HL-60/S4 treated with retinoic acid at 250 ng/mL for 4 days and 3 days (cell line): Measurements from ENCODE around the gene POLR2H.

Experiments used
- in situ Hi-C: fragments of 300-500 bp; cut with MboI; formaldehyde crosslinking; loops from 2 replicates; pipeline ENCODE4 v1.7.0; 2022; ENCODE audit warnings: low sequenced_read_pairs

Gene POLR2H

DNA sequence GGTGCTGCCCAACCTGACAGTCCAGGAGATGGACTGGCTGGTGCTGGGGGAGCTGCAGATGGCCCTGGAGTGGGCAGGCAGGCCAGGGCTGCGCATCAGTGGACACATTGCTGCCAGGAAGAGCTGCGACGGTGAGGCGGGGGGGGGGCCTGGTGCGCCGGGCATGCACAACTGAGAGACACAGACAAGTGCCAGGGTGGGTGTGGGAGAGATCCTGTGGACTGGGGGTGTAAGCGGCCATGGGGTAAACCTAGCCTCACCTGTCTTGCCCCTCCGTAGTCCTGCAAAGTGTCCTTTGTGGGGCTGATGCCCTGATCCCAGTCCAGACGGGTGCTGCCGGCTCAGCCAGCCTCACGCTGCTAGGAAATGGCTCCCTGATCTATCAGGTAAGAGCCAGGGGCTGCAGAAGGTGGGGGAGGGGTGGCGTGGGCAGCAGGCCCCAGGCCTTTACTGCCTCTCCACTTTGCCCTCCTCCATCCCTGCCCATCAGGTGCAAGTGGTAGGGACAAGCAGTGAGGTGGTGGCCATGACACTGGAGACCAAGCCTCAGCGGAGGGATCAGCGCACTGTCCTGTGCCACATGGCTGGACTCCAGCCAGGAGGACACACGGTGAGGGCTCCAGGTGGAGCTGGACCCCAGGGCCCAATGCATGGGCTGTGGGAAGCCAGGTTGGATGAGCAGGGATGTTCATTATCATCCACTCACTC lies 21.7 kb downstream of the POLR2H start:
- in situ Hi-C loops, result no loop called here

- in situ Hi-C loops, result no loop called here
These were observed 22.8 kb downstream of the POLR2H start for GRCh38 chr3:184384342-184384741.

- in situ Hi-C loops, result no loop called here
These were observed 23.4 kb downstream of the POLR2H start for GRCh38 chr3:184384856-184385422.

DNA sequence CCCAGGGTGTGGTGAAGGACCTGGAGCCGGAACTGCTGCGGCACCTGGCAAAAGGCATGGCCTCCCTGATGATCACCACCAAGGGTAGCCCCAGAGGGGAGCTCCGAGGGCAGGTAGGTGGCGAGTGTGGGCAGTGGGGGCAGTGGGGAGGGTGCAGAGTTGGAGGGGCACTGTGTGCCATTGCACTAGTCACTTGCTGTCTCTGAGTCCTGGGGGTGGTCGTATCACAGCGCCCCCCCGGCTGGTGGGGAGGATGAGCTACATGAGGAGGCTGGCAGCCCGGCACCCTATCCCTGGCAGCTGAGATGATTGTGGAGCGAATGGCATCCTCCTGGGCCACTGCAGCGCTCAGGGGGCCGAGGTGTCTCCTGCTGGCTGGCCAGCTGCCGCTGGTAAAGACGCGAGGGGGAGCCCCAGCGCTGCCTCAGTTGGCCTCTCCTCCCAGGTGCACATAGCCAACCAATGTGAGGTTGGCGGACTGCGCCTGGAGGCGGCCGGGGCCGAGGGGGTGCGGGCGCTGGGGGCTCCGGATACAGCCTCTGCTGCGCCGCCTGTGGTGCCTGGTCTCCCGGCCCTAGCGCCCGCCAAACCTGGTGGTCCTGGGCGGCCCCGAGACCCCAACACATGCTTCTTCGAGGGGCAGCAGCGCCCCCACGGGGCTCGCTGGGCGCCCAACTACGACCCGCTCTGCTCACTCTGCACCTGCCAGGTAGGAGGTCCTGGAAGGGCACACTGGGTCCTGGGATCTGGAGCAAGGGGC lies 24.7 kb downstream of the POLR2H start:
- in situ Hi-C loops, result no loop called here

DNA sequence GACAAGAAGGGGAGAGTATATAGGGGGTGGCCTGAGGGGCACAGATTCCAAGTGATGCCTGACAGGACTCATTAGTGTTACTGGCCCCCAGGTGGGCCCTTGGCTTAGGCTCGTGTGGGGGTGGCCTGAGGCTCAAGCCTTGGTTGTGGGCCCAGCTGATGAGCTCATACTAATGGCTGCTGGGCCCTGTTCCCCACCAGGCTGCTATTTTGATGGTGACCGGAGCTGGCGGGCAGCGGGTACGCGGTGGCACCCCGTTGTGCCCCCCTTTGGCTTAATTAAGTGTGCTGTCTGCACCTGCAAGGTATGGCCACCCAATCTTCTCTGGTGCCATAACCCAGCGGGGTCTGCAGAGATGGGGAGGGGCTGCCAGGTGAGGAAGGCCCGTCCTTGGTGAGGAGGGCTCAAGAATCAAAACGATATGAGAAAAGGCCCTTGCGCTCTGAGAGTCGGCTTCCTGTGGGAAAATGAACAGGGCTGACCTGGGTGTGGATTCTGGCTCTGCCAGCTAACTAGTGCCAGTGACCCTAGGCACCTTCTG lies 25.7 kb downstream of the POLR2H start:
- in situ Hi-C loops, result no loop called here

GRCh38 chr3:184388164-184388935 lies 26.8 kb downstream of the POLR2H start:
- in situ Hi-C loops, result no loop called here

DNA sequence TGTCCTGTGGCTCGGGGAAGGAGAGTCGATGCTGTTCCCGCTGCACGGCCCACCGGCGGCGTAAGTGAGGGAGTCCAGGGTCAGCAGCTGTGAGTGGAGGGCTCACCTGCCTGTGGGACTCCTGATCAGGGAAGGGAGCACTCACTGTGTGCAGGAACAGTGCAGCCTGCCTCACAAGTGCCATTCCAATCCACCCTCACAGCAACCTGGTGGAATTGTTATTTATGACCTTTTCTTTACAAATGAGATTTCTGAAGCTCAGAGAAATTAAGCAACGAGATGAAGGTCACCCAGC lies 27.4 kb downstream of the POLR2H start:
- in situ Hi-C loops, result no loop called here

DNA sequence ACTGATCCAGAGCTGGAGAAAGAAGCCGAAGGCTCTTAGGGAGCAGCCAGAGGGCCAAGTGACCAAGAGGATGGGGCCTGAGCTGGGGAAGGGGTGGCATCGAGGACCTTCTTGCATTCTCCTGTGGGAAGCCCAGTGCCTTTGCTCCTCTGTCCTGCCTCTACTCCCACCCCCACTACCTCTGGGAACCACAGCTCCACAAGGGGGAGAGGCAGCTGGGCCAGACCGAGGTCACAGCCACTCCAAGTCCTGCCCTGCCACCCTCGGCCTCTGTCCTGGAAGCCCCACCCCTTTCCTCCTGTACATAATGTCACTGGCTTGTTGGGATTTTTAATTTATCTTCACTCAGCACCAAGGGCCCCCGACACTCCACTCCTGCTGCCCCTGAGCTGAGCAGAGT lies 27.9 kb downstream of the POLR2H start:
- in situ Hi-C loops, result no loop called here

GRCh38 chr3:184389935-184390528 lies 28.5 kb downstream of the POLR2H start:
- in situ Hi-C loops, result no loop called here

DNA sequence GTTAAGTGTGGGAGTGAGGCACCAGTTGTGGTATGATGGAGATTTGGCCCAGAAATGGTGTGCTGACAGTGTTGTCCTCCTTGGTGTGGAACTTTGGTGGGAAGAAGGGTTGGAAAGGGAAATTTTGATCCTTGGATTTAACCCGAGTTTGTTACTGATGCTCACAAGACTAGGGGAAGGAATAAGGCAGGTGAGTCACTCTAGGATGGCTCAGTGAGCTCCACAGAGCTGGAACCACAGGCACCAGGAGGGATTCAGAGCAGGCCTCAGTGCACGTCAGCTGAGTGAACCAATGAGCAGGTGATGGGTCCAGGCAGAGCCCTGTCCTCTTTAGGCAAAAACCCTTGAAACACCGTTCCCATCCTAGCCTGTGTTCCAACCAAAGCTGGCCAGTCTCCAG lies 29.8 kb downstream of the POLR2H start:
- in situ Hi-C loops, result no loop called here

GRCh38 chr3:184395320-184395660 lies 33.8 kb downstream of the POLR2H start:
- in situ Hi-C loops, result no loop called here

DNA sequence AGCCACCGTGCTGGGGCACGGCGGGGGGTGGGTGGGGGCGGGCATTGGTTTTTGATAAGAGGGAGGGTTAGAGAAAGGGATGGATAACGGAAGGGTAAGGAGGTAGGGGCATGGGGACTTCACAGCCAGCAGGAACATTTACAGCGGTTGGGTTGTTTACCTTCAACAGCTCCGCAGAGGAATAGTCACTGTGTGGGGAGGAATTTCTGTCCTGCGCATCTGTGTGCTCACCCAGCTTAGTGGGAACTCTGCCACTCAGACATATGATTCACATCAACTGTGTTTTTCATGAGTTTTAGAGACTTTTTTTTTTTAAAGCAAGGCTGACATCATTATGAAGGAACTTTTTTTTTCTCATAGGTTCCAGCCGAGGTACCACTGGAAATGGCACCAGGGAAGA lies 37.9 kb downstream of the POLR2H start:
- in situ Hi-C loops, result no loop called here

GRCh38 chr3:184405075-184406030 lies 43.8 kb downstream of the POLR2H start:
- in situ Hi-C loops, result loop anchor here (25.0 kb wide), 1 partner anchor 107 kb away; no protein-coding TSS in a partner anchor

GRCh38 chr3:184409331-184409926 lies 47.9 kb downstream of the POLR2H start:
- in situ Hi-C loops, result loop anchor here (25.0 kb wide), 1 partner anchor 103 kb away; no protein-coding TSS in a partner anchor

GRCh38 chr3:184409946-184410500 lies 48.5 kb downstream of the POLR2H start:
- in situ Hi-C loops, result loop anchor here (25.0 kb wide), 1 partner anchor 102 kb away; no protein-coding TSS in a partner anchor

DNA sequence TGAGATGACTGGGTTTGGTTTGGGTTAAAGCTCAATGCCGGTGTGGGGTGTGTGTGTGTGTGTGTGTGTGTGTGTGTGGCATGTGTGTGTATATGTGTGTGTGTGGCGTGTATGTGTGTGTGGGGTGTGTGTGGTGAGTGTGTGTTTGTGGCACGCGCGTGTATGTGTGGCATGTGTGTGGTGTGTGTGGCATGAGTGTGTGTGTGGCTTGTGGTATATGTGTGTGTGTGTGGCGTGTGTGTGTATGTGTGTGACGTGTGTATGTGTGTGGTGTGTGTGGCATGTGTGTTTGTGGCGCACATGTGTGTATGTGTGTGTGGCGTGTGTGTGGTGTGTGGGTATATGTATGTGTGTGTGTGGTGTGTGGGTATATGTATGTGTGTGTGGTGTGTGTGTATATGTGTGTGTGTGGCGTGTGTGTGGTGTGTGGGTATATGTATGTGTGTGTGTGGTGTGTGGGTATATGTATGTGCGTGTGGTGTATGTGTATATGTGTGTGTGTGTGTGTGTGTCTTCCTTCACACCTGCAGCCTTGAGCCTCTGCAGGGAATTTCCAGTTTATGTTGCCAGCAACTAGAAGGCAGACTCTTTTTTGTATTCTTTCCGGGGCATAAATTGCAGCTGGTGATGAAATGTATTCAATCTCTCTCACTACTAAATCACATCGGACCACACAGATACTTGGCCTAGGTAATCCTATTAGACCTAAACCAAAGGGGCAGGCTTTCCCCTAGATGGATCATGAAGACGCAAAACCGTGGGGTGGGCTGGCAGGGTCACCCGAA lies 53.1 kb downstream of the POLR2H start:
- in situ Hi-C loops, result loop anchor here (25.0 kb wide), 1 partner anchor 98 kb away; no protein-coding TSS in a partner anchor

DNA sequence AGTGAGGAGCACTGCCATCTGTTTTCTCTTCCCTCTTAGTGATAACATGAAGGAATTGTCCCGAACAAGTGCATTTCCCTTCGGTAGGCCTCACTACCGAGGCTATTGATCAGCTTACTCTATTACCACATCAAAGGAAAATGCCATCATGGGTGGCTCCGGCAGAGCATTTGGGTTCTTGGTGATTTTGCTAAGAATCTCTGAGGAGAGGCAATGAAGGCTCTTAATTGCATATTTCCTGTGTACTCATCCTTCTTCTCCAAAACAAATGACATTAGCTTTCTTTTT lies 53.6 kb downstream of the POLR2H start:
- in situ Hi-C loops, result loop anchor here (25.0 kb wide), 1 partner anchor 97 kb away; no protein-coding TSS in a partner anchor
